VCaP (cell line): ENCODE data around the gene NKAIN2.

Experiments used
- H3K27ac ChIP-seq: fragments of 450-650 bp; 2 replicates; pipeline ENCODE4 v1.5.1; 2017
- CTCF ChIP-seq: fragments of 450-650 bp; conservative IDR thresholded peaks from 2 replicates; pipeline ENCODE4 v1.5.1; 2017; ENCODE audit warnings: mild to moderate bottlenecking, moderate library complexity

NKAIN2 gene

GRCh38 chr6:124131779-124132178 lies 328.1 kb downstream of the NKAIN2 start:
- no peak for TF ChIP-seq CTCF
- no peak overlapping the region for H3K27ac ChIP-seq

- no peak overlapping the region for H3K27ac ChIP-seq
- no peak for TF ChIP-seq CTCF
Measured at GRCh38 chr6:124132256-124132655, 328.6 kb downstream of the NKAIN2 start.

- no peak overlapping the region for H3K27ac ChIP-seq
- no peak for TF ChIP-seq CTCF
Measured at GRCh38 chr6:124142852-124143251, 339.2 kb downstream of the NKAIN2 start.

- H3K27ac ChIP-seq = no peak overlapping the region
- no peak for TF ChIP-seq CTCF
Measured at GRCh38 chr6:124143435-124143834, 339.8 kb downstream of the NKAIN2 start.

- no peak overlapping the region for H3K27ac ChIP-seq
- no peak for TF ChIP-seq CTCF
Measured at GRCh38 chr6:124147621-124148020, 344.0 kb downstream of the NKAIN2 start.

- no peak for TF ChIP-seq CTCF
- no peak overlapping the region for H3K27ac ChIP-seq
Measured at GRCh38 chr6:124148236-124148957, 344.7 kb downstream of the NKAIN2 start.

GRCh38 chr6:124149646-124150045 lies 346.0 kb downstream of the NKAIN2 start:
- no peak for TF ChIP-seq CTCF
- H3K27ac ChIP-seq = no peak overlapping the region
